HG02885 (cell line): ENCODE results near the gene SPANXD.
"Not testable (repeated sequence)": the region's sequence is repeated elsewhere in the genome, so short reads cannot be mapped to it uniquely, and the experiment has no call there.

Source experiments
- ATAC-seq: cut with Tn5 transposase; IDR thresholded peaks from one replicate; pipeline ENCODE4 v1.9.1; 2021; ENCODE audit warnings: mild to moderate bottlenecking; ENCODE audit not compliant: unreplicated experiment, poor library complexity

SPANXD gene, protein sequence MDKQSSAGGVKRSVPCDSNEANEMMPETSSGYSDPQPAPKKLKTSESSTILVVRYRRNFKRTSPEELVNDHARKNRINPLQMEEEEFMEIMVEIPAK

DNA sequence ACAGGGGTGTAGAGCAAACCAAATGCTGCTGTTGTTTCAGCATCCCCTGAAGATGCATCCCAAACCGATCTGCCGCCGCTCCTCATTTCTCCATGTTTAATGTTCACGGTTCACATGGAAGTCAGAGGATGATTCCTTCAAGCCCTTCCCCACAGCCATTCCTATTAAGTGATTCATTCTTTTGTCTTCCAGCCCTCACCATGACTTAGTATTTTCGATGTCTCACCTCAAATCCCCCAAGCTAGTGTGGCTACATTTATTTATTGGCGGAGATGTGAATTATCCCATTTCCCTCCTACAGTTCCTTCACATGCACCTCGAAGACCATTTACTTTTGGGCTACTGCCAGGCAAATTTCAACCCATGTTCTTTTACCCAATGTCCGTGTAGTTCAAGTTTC, at the start of gene SPANXD:
TSS of gene SPANXD (minus strand) at position 101 of the 400 bp plus-strand sequence. CDS start 334 bp downstream, outside the sequence.
- ATAC-seq, result not testable (repeated sequence)

DNA sequence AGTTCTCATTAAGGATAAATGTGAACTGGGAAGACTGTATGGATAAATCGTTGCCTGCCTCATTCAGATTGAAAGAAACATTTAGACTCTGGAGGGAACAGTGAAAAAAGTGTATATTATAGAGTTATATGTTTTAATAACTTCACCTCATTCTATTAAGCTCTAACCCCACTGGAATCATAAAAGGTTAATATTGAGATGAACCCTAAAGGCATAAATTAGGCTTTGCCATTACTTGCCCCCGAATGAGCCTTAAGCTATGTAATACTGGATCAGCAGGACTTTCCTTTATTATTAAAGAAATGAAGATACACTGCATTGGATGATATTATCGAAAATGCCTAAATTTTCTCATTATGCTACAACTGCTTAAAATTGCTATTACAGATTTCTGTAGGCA, 44.1 kb upstream of the SPANXD start:
- ATAC-seq, result no peak

- no peak for ATAC-seq
Observed at GRCh38 chrX:141736656-141737055, 38.1 kb upstream of the SPANXD start.

DNA sequence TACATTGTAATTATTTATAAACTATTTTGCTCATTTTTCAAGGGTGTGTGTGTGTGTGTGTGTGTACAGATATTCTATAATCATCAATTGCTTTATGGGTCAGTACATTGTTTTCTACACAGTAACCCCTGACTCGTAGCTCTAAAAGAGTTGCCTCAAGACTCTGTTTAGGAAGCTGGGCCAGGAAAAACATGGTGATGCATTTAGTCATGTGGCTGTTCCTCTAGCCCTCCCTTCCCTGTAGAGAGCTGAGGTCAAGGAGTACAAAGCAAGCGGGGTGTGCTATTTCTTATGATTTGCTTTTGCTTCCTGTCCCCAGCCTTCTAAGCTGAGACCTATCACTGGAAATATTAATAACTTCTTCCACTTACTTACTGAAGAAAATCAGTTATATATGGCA, 34.8 kb upstream of the SPANXD start:
- ATAC-seq, result no peak

DNA sequence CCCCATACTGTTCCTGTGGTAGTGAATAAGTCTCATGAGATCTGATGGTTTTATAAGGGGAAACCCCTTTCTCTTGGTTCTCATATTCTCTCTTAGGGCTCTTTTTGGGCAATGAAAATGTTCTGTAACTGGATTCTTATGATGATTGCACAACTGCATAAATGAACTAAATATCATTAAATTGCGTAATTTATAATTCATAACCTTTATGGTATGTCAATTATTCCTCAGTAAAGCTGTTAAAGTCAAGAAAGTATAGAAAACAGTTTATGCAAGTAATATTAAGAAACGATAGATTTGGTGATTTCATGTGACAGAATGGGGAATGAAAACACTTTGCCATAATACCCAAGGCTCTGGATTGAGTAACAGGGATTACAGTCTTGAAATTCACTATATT, 33.5 kb upstream of the SPANXD start:
- ATAC-seq, result no peak

DNA sequence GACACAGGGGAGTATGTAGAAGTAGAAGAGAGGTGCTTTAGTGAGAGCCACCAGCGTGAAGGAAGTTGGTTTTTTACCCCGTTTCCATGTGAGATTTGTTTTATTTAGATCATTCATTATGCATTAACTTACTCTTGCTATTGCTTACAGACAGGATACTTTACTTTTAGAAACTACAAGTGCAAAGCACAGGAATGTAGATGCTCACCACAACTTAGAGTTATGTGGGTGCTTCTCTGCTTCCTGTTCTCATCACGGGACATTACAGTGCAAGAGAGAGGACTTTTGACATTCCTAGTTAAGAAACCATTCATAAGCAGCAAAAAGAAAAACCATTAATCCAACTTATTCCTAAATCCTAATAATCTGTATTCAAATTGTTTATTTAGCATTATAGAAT, 25.6 kb upstream of the SPANXD start:
- ATAC-seq, result no peak

- no peak for ATAC-seq
Observed at GRCh38 chrX:141714680-141715079, 16.1 kb upstream of the SPANXD start.

GRCh38 chrX:141701072-141701471, 2.5 kb upstream of the SPANXD start:
- ATAC-seq, result no peak

GRCh38 chrX:141673946-141674345, 24.6 kb downstream of the SPANXD start:
- no peak for ATAC-seq

DNA sequence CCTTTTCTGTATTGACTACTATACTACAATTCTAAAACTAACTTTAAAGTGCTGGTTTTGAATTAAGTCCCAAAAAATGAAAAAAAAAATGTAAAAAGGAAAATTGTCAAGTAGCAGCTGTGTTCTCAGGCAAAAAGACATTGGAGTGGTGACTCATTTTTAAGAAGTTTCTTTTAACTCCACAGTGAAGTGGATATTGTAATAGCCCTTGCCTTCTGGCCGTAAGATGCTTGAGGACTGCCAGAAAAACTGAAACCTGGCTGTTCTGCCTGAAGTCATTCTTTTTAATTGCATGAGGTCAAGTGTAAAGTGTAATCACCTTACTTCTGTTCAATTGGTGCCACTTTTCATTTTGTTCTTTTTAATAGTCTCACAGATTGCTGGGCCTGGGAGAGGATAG, 28.9 kb downstream of the SPANXD start:
- no peak for ATAC-seq

DNA sequence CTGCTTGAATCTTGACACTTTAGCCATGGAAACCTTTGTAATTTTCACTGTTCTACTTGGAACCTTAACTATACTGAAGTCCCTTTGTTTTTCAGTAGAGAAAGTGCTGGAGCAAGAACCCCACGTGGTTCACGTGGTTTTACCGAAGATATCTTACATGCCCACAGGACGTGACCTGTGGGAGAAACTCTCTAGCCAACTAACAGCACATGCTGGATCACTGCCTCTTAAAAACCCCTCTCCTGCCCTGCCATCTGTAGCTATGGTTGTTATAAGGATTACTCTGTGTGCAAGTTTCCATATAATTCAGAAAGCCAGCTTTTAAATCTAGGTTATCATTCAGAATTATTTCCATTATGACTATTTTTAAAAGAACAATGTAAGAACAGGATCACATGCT, 30.2 kb downstream of the SPANXD start:
- ATAC-seq, result no peak

DNA sequence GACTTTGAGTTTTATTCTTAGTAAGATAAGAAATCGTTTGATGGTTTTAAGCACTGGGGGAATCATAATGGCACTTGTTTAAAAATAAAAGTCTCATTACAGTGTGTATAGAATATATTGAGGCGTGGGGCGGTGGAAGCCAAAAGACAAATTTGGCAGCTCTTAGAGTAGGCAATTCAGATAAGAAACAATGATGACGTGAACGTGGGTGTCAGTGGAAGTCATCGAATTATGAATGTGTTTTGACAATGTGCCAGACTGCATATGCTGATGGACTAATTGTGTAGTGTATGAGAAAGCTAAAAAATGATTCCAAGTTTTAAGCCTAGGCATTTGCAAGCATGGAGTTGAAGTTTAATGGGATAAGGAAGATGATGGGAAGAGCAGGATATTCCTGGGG, 35.8 kb downstream of the SPANXD start:
- no peak for ATAC-seq

DNA sequence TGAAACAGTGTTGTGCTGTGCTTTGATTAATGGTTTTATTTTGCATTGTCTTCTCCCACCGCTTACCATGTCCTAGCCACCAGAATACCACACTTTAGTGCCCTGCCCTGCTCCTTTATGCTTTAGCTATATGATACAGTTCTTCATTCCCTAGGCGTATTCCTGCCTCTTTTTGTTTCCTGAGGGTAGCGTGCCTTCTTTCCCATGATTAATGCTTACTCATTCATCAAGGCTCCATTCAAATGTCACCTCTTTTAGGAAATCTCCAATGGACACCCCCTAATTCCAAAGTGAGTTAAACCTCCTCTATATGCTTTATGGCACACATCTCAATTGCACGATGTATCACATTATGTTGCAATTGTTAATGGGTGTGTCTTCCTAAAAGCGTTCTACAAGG, 46.3 kb downstream of the SPANXD start:
- no peak for ATAC-seq
